ENCODE results near the gene AMOTL1.

AMOTL1 gene

DNA sequence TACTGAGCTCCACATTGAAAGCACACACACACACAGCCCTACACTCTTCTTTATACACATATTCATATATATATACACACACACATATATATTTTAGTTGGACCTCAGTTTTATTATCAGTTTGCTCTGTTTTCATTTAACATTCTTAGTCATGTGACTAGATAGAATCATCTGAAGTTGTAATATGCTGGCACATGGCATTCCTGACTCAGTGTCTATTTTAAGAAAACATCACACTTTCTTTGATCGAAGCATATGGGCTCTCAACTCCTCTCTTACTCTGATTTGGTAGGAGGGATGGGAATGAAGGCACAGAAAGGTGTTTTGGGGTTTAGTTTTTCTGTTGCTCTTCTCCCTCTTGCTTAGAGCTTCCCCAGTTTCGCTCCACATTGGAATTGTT, 24.8 kb downstream of the AMOTL1 start:
- no peak for TF ChIP-seq GABPA (IDR thresholded peaks at IDR 0.05; ENCODE audit: low read depth)
- TF ChIP-seq REST (IDR thresholded peaks at IDR 0.05; ENCODE audit: insufficient replicate concordance, low read depth), result no peak
- no peak for TF ChIP-seq SPI1 (IDR thresholded peaks at IDR 0.05; ENCODE audit: borderline replicate concordance, low read depth)
- TF ChIP-seq CTCF (IDR thresholded peaks at IDR 0.05; ENCODE audit: insufficient read depth, low read length), result no peak
- no peak for TF ChIP-seq POLR2AphosphoS5 (IDR thresholded peaks at IDR 0.05; ENCODE audit: low read depth)
- H3K4me3 ChIP-seq (replicated peaks; ENCODE audit: insufficient read depth, low read length), result no peak overlapping the region
- H3K27ac ChIP-seq (replicated peaks), result no peak overlapping the region
- no peak for DNase-seq (ENCODE audit: low read depth in 1 of 2, low spot score in 1 of 2)
- peaks cover 2% of the 10 kb centered on the region for H3K27me3 ChIP-seq (ENCODE audit: insufficient read depth, poor library complexity, severe bottlenecking)

- TF ChIP-seq CTCF (IDR thresholded peaks at IDR 0.05; ENCODE audit: insufficient read depth, low read length), result no peak
- TF ChIP-seq GABPA (IDR thresholded peaks at IDR 0.05; ENCODE audit: low read depth), result no peak
- TF ChIP-seq POLR2AphosphoS5 (IDR thresholded peaks at IDR 0.05; ENCODE audit: low read depth), result no peak
- no peak for TF ChIP-seq REST (IDR thresholded peaks at IDR 0.05; ENCODE audit: insufficient replicate concordance, low read depth)
- TF ChIP-seq SPI1 (IDR thresholded peaks at IDR 0.05; ENCODE audit: borderline replicate concordance, low read depth), result no peak
- DNase-seq (ENCODE audit: low read depth in 1 of 2, low spot score in 1 of 2), result no peak
- no peak overlapping the region for H3K27ac ChIP-seq (replicated peaks)
These were observed 25.7 kb downstream of the AMOTL1 start for GRCh38 chr11:94793822-94794221.

DNA sequence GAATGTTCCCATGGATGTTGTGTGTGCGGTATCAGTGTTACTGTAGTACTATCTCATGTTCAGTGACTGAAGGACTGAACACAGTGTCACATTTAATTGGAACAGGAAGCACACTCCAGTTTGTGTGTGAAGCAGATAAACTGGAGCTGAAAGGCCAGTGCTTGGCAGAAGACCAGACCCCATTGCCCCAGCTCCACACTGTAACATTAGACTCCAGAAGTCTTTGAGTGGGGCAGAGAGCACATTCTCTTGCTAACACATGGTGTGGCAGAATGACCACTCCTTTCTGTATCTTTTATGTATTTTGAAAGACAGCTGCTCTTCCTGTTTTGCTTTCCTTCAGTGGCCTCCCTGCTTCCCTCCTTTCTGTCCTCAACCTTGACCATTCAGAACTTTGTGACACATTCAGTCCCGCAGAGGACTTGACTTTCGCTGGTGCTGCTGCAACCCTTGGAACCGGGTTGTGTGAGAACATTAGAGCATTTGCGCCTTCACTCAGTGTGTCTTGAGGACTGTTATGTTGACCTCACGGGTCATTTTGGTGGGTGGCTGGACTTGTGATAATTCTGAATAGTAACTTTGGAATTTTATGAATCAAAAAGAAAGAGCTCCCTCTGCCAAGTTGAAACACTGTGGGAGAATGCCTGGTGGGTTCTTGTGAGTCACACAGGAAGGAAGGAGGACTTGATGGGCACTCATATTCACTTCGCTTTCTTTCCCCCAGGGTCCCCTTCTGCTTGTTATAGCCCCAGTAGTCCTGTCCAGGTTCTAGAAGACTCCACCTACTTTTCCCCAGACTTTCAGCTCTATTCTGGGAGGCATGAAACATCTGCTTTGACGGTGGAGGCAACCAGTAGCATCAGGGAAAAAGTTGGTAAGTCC, 26.4 kb downstream of the AMOTL1 start:
- no peak overlapping the region for H3K27ac ChIP-seq (replicated peaks)
- H3K27me3 ChIP-seq (ENCODE audit: insufficient read depth, poor library complexity, severe bottlenecking), result peaks cover 2% of the 10 kb centered on the region
- H3K4me3 ChIP-seq (replicated peaks; ENCODE audit: insufficient read depth, low read length), result no peak overlapping the region
- TF ChIP-seq POLR2AphosphoS5 (IDR thresholded peaks at IDR 0.05; ENCODE audit: low read depth) (no peak), CTCF (IDR thresholded peaks at IDR 0.05; ENCODE audit: insufficient read depth, low read length) (no peak), SPI1 (IDR thresholded peaks at IDR 0.05; ENCODE audit: borderline replicate concordance, low read depth) (no peak), GABPA (IDR thresholded peaks at IDR 0.05; ENCODE audit: low read depth) (no peak), REST (IDR thresholded peaks at IDR 0.05; ENCODE audit: insufficient replicate concordance, low read depth) (no peak)
- no peak for DNase-seq (ENCODE audit: low read depth in 1 of 2, low spot score in 1 of 2)

More at GRCh38 chr11:94793822-94794221, 25.7 kb downstream of the AMOTL1 start:
- H3K27me3 ChIP-seq (ENCODE audit: insufficient read depth, poor library complexity, severe bottlenecking), result peaks cover 2% of the 10 kb centered on the region
- H3K4me3 ChIP-seq (replicated peaks; ENCODE audit: insufficient read depth, low read length), result no peak overlapping the region
